Astrocyte (in vitro differentiated cells and primary cell): ENCODE data around the gene LIN37. TPM values are rescaled to one million over a fixed set of nuclear protein-coding genes. Genes with fewer than 3 reads are reported as not detected.

Source experiments
- DNase-seq: peaks from one replicate; pipeline ENCODE4 v3.0.0-alpha.2; 2010; ENCODE audit warnings: low read depth
- FAIRE-seq: peaks from 2 replicates; lab custom pipeline; 2011; peaks lifted over from hg19 to GRCh38; lab: Jason Lieb, UNC
- H2AFZ ChIP-seq: 2 replicates; pipeline ENCODE4 v1.6.0; 2012; ENCODE audit warnings: low read depth, low read length, inconsistent platforms
- H3K27ac ChIP-seq: 2 replicates; pipeline ENCODE4 v1.5.1; 2011; ENCODE audit warnings: low read depth, low read length, inconsistent platforms
- H3K27me3 ChIP-seq: 2 replicates; pipeline ENCODE4 v1.6.0; 2011; ENCODE audit warnings: low read length, inconsistent platforms; ENCODE audit not compliant: insufficient read depth
- H3K36me3 ChIP-seq: 2 replicates; pipeline ENCODE4 v1.5.1; 2011; ENCODE audit warnings: low read length, inconsistent platforms; ENCODE audit not compliant: insufficient read depth
- H3K4me1 ChIP-seq: 2 replicates; pipeline ENCODE4 v1.5.1; 2011; ENCODE audit warnings: low read length, inconsistent platforms; ENCODE audit not compliant: insufficient read depth
- H3K4me2 ChIP-seq: 2 replicates; pipeline ENCODE4 v1.6.0; 2012; ENCODE audit warnings: low read length, inconsistent platforms
- H3K4me3 ChIP-seq: 2 replicates; pipeline ENCODE4 v1.5.1; 2011; ENCODE audit warnings: low read depth, mild to moderate bottlenecking, low read length, inconsistent platforms; ENCODE audit not compliant: insufficient read depth
- H3K79me2 ChIP-seq: 2 replicates; pipeline ENCODE4 v1.6.0; 2012; ENCODE audit warnings: mild to moderate bottlenecking, low read length, inconsistent platforms; ENCODE audit not compliant: insufficient read depth
- H3K9ac ChIP-seq: 2 replicates; pipeline ENCODE4 v1.6.0; 2012; ENCODE audit warnings: mild to moderate bottlenecking, low read length, inconsistent platforms
- H3K9me3 ChIP-seq: 2 replicates; pipeline ENCODE4 v1.5.1; 2012; ENCODE audit warnings: low read depth, mild to moderate bottlenecking, low read length, inconsistent platforms; ENCODE audit not compliant: insufficient read depth
- H4K20me1 ChIP-seq: 2 replicates; pipeline ENCODE4 v1.6.0; 2012; ENCODE audit warnings: low read length, inconsistent platforms; ENCODE audit not compliant: insufficient read depth
- H3K27ac Mint-ChIP-seq: one replicate; pipeline ENCODE4 v1.8.0; 2021; ENCODE audit warnings: mild to moderate bottlenecking, mixed read lengths; ENCODE audit not compliant: unreplicated experiment
- H3K27me3 Mint-ChIP-seq: one replicate; pipeline ENCODE4 v1.8.0; 2021; ENCODE audit warnings: low read depth, mixed read lengths; ENCODE audit not compliant: unreplicated experiment
- H3K36me3 Mint-ChIP-seq: one replicate; pipeline ENCODE4 v1.8.0; 2021; ENCODE audit warnings: low read depth, mixed read lengths; ENCODE audit not compliant: unreplicated experiment
- H3K4me1 Mint-ChIP-seq: one replicate; pipeline ENCODE4 v1.8.0; 2021; ENCODE audit warnings: low read depth, mixed read lengths; ENCODE audit not compliant: unreplicated experiment
- H3K4me3 Mint-ChIP-seq: one replicate; pipeline ENCODE4 v1.8.0; 2021; ENCODE audit warnings: mild to moderate bottlenecking, moderate library complexity, mixed read lengths; ENCODE audit not compliant: unreplicated experiment
- H3K9me3 Mint-ChIP-seq: one replicate; pipeline ENCODE4 v1.8.0; 2021; ENCODE audit warnings: mild to moderate bottlenecking, mixed read lengths; ENCODE audit not compliant: unreplicated experiment
- EZH2 ChIP-seq: IDR thresholded peaks from 2 replicates; pipeline ENCODE4 v1.6.1; 2012; ENCODE audit warnings: mild to moderate bottlenecking, low read length, inconsistent platforms; ENCODE audit not compliant: insufficient read depth
- total RNA-seq: library from RNA; stranded (reverse); gene quantifications from 2 replicates; pipeline ENCODE4 v1.2.1, GENCODE V29; 2021
- TF ChIP-seq, protein P1 (sequence below): IDR thresholded peaks from 2 replicates; pipeline ENCODE4 v1.5.1; 2011; ENCODE audit warnings: low read depth, mild to moderate bottlenecking, inconsistent platforms, low read length, moderate library complexity; ENCODE audit not compliant: insufficient read depth

LIN37 gene
- total RNA-seq, 1 donor from 2014 or later, result 15.6 TPM

DNA sequence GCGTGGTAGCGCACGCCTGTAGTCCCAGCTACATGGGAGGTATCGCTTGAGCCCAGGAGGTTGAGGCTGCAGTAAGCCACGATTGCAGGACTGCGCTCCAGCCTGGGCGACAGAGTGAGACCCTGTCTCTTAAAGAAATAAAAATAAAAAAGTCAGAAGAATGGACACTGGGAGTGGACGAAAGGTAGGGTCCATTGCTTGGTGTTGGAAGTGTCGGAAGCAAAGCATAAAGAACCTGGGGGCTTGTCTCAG is 26.6 kb downstream of the LIN37 start:
- Histone ChIP-seq H4K20me1 (peaks cover 9% of the 10 kb centered on the region), H3K9ac (no peak overlapping the region), H3K27ac (no peak overlapping the region), H2AFZ (peak overlapping the region; percentile 23), H3K4me2 (peak overlapping the region; percentile 93), H3K27me3 (no peaks in the 10 kb centered on the region), H3K4me1 (peaks cover 13% of the 10 kb centered on the region), H3K36me3 (no peaks in the 10 kb centered on the region), H3K9me3 (no peaks in the 10 kb centered on the region), H3K4me3 (peak overlapping the region; percentile 61), H3K79me2 (peaks cover 5% of the 10 kb centered on the region)
- H3K4me1 Mint-ChIP-seq, result peaks cover 7% of the 10 kb centered on the region
- TF ChIP-seq, protein P1, sequence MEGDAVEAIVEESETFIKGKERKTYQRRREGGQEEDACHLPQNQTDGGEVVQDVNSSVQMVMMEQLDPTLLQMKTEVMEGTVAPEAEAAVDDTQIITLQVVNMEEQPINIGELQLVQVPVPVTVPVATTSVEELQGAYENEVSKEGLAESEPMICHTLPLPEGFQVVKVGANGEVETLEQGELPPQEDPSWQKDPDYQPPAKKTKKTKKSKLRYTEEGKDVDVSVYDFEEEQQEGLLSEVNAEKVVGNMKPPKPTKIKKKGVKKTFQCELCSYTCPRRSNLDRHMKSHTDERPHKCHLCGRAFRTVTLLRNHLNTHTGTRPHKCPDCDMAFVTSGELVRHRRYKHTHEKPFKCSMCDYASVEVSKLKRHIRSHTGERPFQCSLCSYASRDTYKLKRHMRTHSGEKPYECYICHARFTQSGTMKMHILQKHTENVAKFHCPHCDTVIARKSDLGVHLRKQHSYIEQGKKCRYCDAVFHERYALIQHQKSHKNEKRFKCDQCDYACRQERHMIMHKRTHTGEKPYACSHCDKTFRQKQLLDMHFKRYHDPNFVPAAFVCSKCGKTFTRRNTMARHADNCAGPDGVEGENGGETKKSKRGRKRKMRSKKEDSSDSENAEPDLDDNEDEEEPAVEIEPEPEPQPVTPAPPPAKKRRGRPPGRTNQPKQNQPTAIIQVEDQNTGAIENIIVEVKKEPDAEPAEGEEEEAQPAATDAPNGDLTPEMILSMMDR, result no peak
- no peak for TF ChIP-seq EZH2
- FAIRE-seq, result no peak
- no peak for DNase-seq
- no peaks in the 10 kb centered on the region for H3K36me3 Mint-ChIP-seq
- peaks cover 4% of the 10 kb centered on the region for H3K9me3 Mint-ChIP-seq
- peaks cover 19% of the 10 kb centered on the region for H3K27me3 Mint-ChIP-seq
- peak overlapping the region; percentile 88 for H3K27ac Mint-ChIP-seq
- peak overlapping the region; percentile 84 for H3K4me3 Mint-ChIP-seq

- no peaks in the 10 kb centered on the region for H3K27me3 ChIP-seq
- H3K4me1 Mint-ChIP-seq, result peaks cover 7% of the 10 kb centered on the region
- TF ChIP-seq, protein P1, result no peak
- TF ChIP-seq EZH2, result no peak
- H3K9ac ChIP-seq, result peak within 1 kb of the TSS; percentile 76
- H3K36me3 Mint-ChIP-seq, result no peaks in the 10 kb centered on the region
- H3K4me2 ChIP-seq, result peak within 1 kb of the TSS; percentile 93
- H2AFZ ChIP-seq, result peak within 1 kb of the TSS; percentile 75
- H3K4me1 ChIP-seq, result peaks cover 13% of the 10 kb centered on the region
- peak within 1 kb of the TSS; percentile 84 for H3K4me3 Mint-ChIP-seq
- peaks cover 5% of the 10 kb centered on the region for H3K79me2 ChIP-seq
- no peak within 1 kb of the TSS for H3K27ac ChIP-seq
- H3K4me3 ChIP-seq, result peak within 1 kb of the TSS; percentile 61
- H3K9me3 ChIP-seq, result no peaks in the 10 kb centered on the region
- no peaks in the 10 kb centered on the region for H3K36me3 ChIP-seq
- peaks cover 9% of the 10 kb centered on the region for H4K20me1 ChIP-seq
- DNase-seq (peak; percentile 80), FAIRE-seq (no peak)
- peaks cover 20% of the 10 kb centered on the region for H3K27me3 Mint-ChIP-seq
- H3K27ac Mint-ChIP-seq, result peak within 1 kb of the TSS; percentile 88
- peaks cover 4% of the 10 kb centered on the region for H3K9me3 Mint-ChIP-seq
These were observed 27.1 kb downstream of the LIN37 start, which contains the start of gene ARHGAP33 for GRCh38 chr19:35775298-35776101. Gene ARHGAP33 (plus strand): TSS chr19:35775564. CDS start chr19:35775659, 95 bp downstream.
